Epithelial cell of prostate (primary cell): ENCODE results near the gene AHDC1.

Source experiments
- DNase-seq: peaks from one replicate; pipeline ENCODE4 v3.0.0-alpha.2; 2011; ENCODE audit warnings: low read depth, low spot score
- H3K27ac ChIP-seq: fragments of 450-650 bp; 2 replicates; pipeline ENCODE4 v1.5.1; 2017; ENCODE audit warnings: mild to moderate bottlenecking

Gene AHDC1

GRCh38 chr1:27568300-27569087 is 35.5 kb downstream of the AHDC1 start:
- peak overlapping the region; percentile 58 for H3K27ac ChIP-seq

GRCh38 chr1:27567971-27568299 is 36.0 kb downstream of the AHDC1 start:
- peak overlapping the region; percentile 58 for H3K27ac ChIP-seq
- no peak for DNase-seq

More at GRCh38 chr1:27568300-27569087, 35.5 kb downstream of the AHDC1 start:
- DNase-seq = peak; percentile 68

GRCh38 chr1:27567146-27567526 is 36.8 kb downstream of the AHDC1 start:
- DNase-seq = no peak

GRCh38 chr1:27566462-27567145 is 37.3 kb downstream of the AHDC1 start:
- no peak overlapping the region for H3K27ac ChIP-seq
- no peak for DNase-seq

More at GRCh38 chr1:27567146-27567526, 36.8 kb downstream of the AHDC1 start:
- no peak overlapping the region for H3K27ac ChIP-seq

- no peak for DNase-seq
- peak overlapping the region; percentile 20 for H3K27ac ChIP-seq
Measured at GRCh38 chr1:27564710-27565649, 39.0 kb downstream of the AHDC1 start.

- peak overlapping the region; percentile 20 for H3K27ac ChIP-seq
- DNase-seq = no peak
Measured at GRCh38 chr1:27563591-27564471, 40.1 kb downstream of the AHDC1 start.

- H3K27ac ChIP-seq = no peak overlapping the region
- no peak for DNase-seq
Measured at GRCh38 chr1:27563341-27563590, 40.7 kb downstream of the AHDC1 start.

- no peak for DNase-seq
- no peak overlapping the region for H3K27ac ChIP-seq
Measured at GRCh38 chr1:27562534-27563340, 41.2 kb downstream of the AHDC1 start.

GRCh38 chr1:27562021-27562420 is 41.9 kb downstream of the AHDC1 start:
- no peak overlapping the region for H3K27ac ChIP-seq
- DNase-seq = no peak

- DNase-seq = no peak
- H3K27ac ChIP-seq = peak overlapping the region; percentile 92
Measured at GRCh38 chr1:27561124-27561899, 42.6 kb downstream of the AHDC1 start.

- no peak for DNase-seq
- peak overlapping the region; percentile 92 for H3K27ac ChIP-seq
Measured at GRCh38 chr1:27560268-27561123, 43.4 kb downstream of the AHDC1 start.

- H3K27ac ChIP-seq = peak overlapping the region; percentile 92
Measured at GRCh38 chr1:27559466-27560030, 44.4 kb downstream of the AHDC1 start.

GRCh38 chr1:27557596-27558340 is 46.2 kb downstream of the AHDC1 start:
- DNase-seq = no peak
- peak overlapping the region; percentile 92 for H3K27ac ChIP-seq

More at GRCh38 chr1:27559466-27560030, 44.4 kb downstream of the AHDC1 start:
- no peak for DNase-seq

- no peak for DNase-seq
- peak overlapping the region; percentile 92 for H3K27ac ChIP-seq
Measured at GRCh38 chr1:27556781-27557595, 47.0 kb downstream of the AHDC1 start.

GRCh38 chr1:27556435-27556780 is 47.5 kb downstream of the AHDC1 start:
- peak overlapping the region; percentile 92 for H3K27ac ChIP-seq
- DNase-seq = no peak
